GM18868 (cell line): ENCODE results near the gene STXBP4.

Experiments used
- ATAC-seq: cut with Tn5 transposase; IDR thresholded peaks from one replicate; pipeline ENCODE4 v1.9.1; 2021; ENCODE audit warnings: mild to moderate bottlenecking, moderate library complexity; ENCODE audit not compliant: unreplicated experiment

Gene STXBP4

GRCh38 chr17:55114283-55114682 is 145.7 kb downstream of the STXBP4 start:
- ATAC-seq = no peak

GRCh38 chr17:55116440-55116914 is 147.9 kb downstream of the STXBP4 start:
- no peak for ATAC-seq

- ATAC-seq = no peak
These were observed 148.6 kb downstream of the STXBP4 start for GRCh38 chr17:55117164-55117563.

GRCh38 chr17:55120651-55121050 is 152.1 kb downstream of the STXBP4 start:
- no peak for ATAC-seq

GRCh38 chr17:55121268-55121667 is 152.7 kb downstream of the STXBP4 start:
- no peak for ATAC-seq

- no peak for ATAC-seq
These were observed 153.5 kb downstream of the STXBP4 start for GRCh38 chr17:55122114-55122513.

- no peak for ATAC-seq
These were observed 156.3 kb downstream of the STXBP4 start for GRCh38 chr17:55124730-55125360.

- ATAC-seq = no peak
These were observed 165.0 kb downstream of the STXBP4 start for GRCh38 chr17:55133583-55133982.

GRCh38 chr17:55134486-55135157 is 166.1 kb downstream of the STXBP4 start:
- ATAC-seq = no peak

- ATAC-seq = no peak
These were observed 172.2 kb downstream of the STXBP4 start for GRCh38 chr17:55140809-55141208.

GRCh38 chr17:55144518-55144917 is 176.0 kb downstream of the STXBP4 start:
- no peak for ATAC-seq

- no peak for ATAC-seq
These were observed 180.9 kb downstream of the STXBP4 start for GRCh38 chr17:55149485-55149884.

- no peak for ATAC-seq
These were observed 183.7 kb downstream of the STXBP4 start for GRCh38 chr17:55152236-55152635.

GRCh38 chr17:55154101-55154500 is 185.5 kb downstream of the STXBP4 start:
- ATAC-seq = no peak

GRCh38 chr17:55155856-55156560 is 187.4 kb downstream of the STXBP4 start:
- ATAC-seq = no peak

GRCh38 chr17:55157165-55157564 is 188.6 kb downstream of the STXBP4 start:
- no peak for ATAC-seq

GRCh38 chr17:55158439-55158838 is 189.9 kb downstream of the STXBP4 start:
- ATAC-seq = no peak

GRCh38 chr17:55159251-55159650 is 190.7 kb downstream of the STXBP4 start:
- no peak for ATAC-seq

- ATAC-seq = no peak
These were observed 191.9 kb downstream of the STXBP4 start for GRCh38 chr17:55160501-55160900.

- ATAC-seq = no peak
These were observed 193.5 kb downstream of the STXBP4 start for GRCh38 chr17:55161935-55162555.

- no peak for ATAC-seq
These were observed 194.0 kb downstream of the STXBP4 start for GRCh38 chr17:55162556-55162946.

GRCh38 chr17:55163408-55163807 is 194.8 kb downstream of the STXBP4 start:
- no peak for ATAC-seq
